ENCODE measurements around the gene TWF2. TPM values are rescaled to one million over a fixed set of nuclear protein-coding genes. Genes with fewer than 3 reads are reported as not detected.

Gene TWF2
- total and polyA plus RNA-seq, 2 of the 13 experiments (the other 11 are each of a cell fraction or from before 2014, with no cell fraction given): 45.5 to 108 TPM

- TF ChIP-seq PHF21A (CRISPR knock-in tag; IDR thresholded peaks at IDR 0.05) (0 out of 2 replicates have a peak, but pooled peaks have one; percentile 5), MAFG (CRISPR knock-in tag; IDR thresholded peaks at IDR 0.05) (no peak), BRD4 (CRISPR knock-in tag; IDR thresholded peaks at IDR 0.05) (peak; percentile 21; the same call in 1 of the 2 replicates), ZBTB20 (CRISPR knock-in tag; IDR thresholded peaks at IDR 0.05; ENCODE audit: borderline replicate concordance, low read depth) (no peak), PCBP2 (optimal IDR thresholded peaks at IDR 0.05; ENCODE audit: low read depth, low read length, poor library complexity, severe bottlenecking) (no peak), LCORL (IDR thresholded peaks at IDR 0.05) (no peak), LCORL (CRISPR knock-in tag; IDR thresholded peaks at IDR 0.05) (0 out of 2 replicates have a peak, but pooled peaks have one; percentile 38), FOXP4 (CRISPR knock-in tag; IDR thresholded peaks at IDR 0.05) (no peak), PATZ1 (CRISPR knock-in tag; IDR thresholded peaks at IDR 0.05) (no peak), AKNA (CRISPR knock-in tag; IDR thresholded peaks at IDR 0.05; ENCODE audit: borderline replicate concordance) (no peak), ZNF589 (CRISPR knock-in tag; conservative IDR thresholded peaks at IDR 0.05) (no peak), SNAPC4 (CRISPR knock-in tag; IDR thresholded peaks at IDR 0.05) (no peak), GFI1 (CRISPR knock-in tag; IDR thresholded peaks at IDR 0.05; ENCODE audit: borderline replicate concordance) (no peak), ZSCAN9 (CRISPR knock-in tag; IDR thresholded peaks at IDR 0.05; ENCODE audit: borderline replicate concordance) (no peak)
Measured at GRCh38 chr3:52277071-52277964, 38.4 kb upstream of the TWF2 start (continued).
